Fibroblast of pulmonary artery (primary cell): Measurements from ENCODE around the gene ZNF316.
"Not testable (repeated sequence)": the region's sequence is repeated elsewhere in the genome, so short reads cannot be mapped to it uniquely, and the experiment has no call there.

ENCODE experiments used
- DNase-seq: peaks from one replicate; pipeline ENCODE4 v3.0.0-alpha.2; 2010; ENCODE audit warnings: low read depth
- H3K4me3 ChIP-seq: replicated peaks from 2 replicates; pipeline ENCODE4 v1.5.1; 2011; ENCODE audit warnings: low read depth, mild to moderate bottlenecking, control low read depth, low read length, moderate library complexity
- TF ChIP-seq, protein P1 (sequence below): IDR thresholded peaks from 2 replicates; pipeline ENCODE4 v1.5.1; 2011; ENCODE audit warnings: mild to moderate bottlenecking, control low read depth, low read length, inconsistent platforms; ENCODE audit errors: missing control alignments

The ZNF316 gene

DNA sequence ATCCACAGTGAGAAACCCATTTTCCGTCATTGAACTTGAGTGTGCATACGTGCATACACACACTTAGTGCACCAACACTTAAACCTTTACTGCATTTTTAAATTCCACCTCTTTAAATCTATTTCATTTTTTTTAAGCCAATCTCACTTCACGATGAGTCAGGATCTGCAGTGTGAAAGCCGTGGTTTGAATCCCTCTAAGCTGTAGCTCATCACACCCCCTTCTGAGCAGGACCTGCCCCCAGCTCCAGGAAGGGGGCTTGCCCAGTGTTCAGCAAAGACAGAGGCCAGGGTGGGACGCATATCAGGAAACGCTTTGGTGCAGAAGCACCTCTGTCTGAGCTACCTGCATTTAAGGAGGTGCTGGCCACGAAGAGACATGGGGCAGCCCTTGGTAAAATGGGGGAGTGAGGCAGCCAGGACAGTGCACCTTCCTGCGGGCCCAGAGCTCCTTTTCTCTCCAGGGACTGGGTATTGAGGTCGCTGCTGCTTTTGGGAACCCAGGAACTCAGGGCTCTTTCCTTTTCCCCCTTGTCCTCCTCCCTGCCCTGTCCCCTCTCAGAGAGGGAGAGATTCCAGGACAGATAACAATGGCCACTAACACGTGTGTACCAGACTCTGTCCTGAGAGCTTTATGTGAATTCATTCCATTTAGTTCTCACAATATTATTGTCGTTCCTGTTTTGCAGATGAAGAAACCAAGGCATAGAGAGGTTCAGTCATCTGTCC, 21.7 kb downstream of the ZNF316 start:
- H3K4me3 ChIP-seq = no peak overlapping the region
- TF ChIP-seq, protein P1, sequence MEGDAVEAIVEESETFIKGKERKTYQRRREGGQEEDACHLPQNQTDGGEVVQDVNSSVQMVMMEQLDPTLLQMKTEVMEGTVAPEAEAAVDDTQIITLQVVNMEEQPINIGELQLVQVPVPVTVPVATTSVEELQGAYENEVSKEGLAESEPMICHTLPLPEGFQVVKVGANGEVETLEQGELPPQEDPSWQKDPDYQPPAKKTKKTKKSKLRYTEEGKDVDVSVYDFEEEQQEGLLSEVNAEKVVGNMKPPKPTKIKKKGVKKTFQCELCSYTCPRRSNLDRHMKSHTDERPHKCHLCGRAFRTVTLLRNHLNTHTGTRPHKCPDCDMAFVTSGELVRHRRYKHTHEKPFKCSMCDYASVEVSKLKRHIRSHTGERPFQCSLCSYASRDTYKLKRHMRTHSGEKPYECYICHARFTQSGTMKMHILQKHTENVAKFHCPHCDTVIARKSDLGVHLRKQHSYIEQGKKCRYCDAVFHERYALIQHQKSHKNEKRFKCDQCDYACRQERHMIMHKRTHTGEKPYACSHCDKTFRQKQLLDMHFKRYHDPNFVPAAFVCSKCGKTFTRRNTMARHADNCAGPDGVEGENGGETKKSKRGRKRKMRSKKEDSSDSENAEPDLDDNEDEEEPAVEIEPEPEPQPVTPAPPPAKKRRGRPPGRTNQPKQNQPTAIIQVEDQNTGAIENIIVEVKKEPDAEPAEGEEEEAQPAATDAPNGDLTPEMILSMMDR = no peak
- DNase-seq = no peak

DNA sequence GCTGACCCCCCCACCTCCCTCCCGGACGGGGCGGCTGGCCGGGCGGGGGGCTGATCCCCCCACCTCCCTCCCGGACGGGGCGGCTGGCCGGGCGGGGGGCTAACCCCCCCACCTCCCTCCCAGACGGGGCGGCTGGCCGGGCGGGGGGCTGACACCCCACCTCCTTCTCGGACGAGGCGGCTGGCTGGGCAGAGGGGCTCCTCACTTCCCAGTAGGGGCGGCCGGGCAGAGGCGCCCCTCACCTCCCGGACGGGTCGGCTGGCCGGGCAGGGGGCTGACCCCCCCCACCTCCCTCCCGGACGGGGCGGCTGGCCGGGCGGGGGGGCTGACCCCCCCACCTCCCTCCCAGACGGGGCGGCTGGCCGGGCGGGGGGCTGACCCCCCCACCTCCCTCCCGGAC, 33.7 kb downstream of the ZNF316 start:
- not testable (repeated sequence) for H3K4me3 ChIP-seq, DNase-seq

DNA sequence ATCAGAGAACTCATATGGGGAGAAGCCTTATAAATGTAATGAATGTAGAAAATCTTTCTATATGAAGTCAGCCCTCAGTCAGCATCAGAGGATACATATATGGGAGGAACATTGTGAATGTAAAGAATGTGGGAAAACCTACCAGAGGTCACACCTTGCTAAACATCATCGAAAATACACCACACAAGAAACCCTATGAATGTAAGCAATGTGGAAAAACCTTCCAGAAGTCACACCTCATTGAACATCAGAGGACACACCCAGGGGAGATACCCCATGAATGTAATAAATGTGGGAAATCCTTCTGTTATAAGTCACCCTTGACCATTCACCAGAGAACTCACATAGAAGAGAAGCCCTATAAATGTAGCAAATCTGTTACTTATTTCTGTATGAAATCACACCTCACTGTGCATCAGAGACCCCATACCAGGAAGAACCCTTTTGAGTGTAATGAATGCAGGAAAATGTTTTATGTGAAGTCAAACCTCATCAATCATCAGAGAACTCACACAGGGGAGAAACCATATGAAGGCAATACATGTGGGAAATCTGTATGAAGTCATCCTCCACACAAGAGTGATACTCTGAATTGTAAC, 38.8 kb downstream of the ZNF316 start:
- H3K4me3 ChIP-seq = no peak overlapping the region
- TF ChIP-seq, protein P1 = no peak
- no peak for DNase-seq

DNA sequence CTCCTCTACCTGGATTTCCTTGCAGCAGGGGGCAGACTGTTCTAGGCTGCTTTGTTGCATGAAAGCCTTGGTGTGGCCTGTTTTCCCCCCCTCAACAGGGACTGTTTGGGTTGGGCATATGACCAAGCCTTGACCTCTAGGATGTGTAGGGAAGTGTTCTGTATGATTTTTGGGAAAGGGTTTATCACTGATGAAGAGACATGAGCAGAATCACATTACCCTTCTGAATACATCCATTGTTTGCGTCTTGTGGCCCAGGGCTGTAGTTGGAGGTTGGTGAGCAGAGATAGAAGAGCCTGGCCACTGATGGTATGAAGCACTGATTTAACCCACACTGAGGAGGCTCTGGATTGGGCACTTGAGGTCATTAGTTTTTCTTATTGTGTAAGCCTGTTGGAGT, 43.0 kb downstream of the ZNF316 start:
- TF ChIP-seq, protein P1 = no peak
- H3K4me3 ChIP-seq = no peak overlapping the region
- no peak for DNase-seq

DNA sequence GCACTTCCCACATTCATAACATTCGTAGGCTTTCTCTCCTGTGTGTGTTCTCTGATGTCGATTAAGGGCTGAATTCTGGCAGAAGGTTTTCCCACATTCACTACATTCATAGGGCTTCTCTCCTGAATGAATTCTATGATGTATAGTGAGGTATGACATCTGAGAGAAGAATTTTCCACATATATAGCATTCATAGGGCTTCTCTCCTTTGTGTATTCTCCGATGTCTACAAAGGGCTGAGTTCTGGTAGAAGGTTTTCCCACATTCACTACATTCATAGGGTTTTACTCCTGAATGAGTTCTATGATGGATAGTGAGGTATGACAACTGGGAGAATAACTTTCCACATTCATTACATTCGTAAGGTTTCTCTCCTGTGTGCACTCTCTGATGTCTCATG, 54.0 kb downstream of the ZNF316 start:
- no peak overlapping the region for H3K4me3 ChIP-seq
- DNase-seq = no peak
- TF ChIP-seq, protein P1 = no peak

DNA sequence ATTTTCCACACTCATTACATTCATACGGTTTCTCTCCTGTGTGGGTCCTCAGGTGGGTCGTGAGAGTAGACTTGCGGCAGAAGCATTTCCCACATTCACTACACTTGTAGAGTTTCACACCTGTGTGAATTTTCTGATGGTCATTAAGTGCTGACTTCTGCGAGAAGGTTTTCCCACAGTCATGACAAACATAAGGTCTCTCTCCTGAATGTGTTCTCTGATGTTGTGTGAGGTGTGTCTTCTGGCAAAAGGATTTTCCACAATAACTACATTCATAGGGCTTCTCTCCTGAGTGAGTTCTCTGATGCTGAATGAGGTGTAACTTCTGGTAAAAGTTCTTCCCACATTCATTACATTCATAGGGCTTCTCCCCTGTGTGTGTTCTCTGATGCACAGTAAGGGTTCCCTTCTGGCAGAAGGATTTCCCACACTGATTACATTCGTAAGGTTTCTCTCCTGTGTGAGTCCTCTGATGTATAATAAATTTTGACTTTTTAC, 54.5 kb downstream of the ZNF316 start:
- TF ChIP-seq, protein P1 = no peak
- H3K4me3 ChIP-seq = no peak overlapping the region
- peak; percentile 33 for DNase-seq

DNA sequence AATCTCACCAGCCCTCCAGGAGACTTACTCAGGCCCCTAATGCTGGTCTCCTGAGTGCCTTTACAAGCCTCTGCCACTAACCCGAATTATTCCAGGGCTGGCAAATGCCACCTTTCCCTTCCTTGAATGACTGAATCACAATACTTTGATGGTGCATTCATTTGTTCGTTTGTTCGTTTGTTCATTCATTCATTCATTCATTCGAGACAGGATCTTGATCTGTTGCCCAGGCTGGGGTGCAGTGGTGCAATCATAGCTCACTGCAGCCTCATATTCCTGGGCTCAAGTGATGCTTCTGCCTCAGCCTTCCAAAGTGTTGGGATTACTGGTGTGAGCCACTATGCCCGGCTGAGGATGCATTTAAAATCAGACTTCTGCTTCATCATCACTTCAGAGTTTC, 63.7 kb downstream of the ZNF316 start:
- DNase-seq = no peak
- TF ChIP-seq, protein P1 = no peak
- no peak overlapping the region for H3K4me3 ChIP-seq
